Panc1 (cell line): ENCODE measurements around the gene ADCY7. TPM values are rescaled to one million over a fixed set of nuclear protein-coding genes. Genes with fewer than 3 reads are reported as not detected.

Experiments used
- ATAC-seq: fragments of 200-7000 bp; cut with Tn5 transposase; 2 replicates; pipeline ENCODE4 v1.9.1; 2020; ENCODE audit warnings: mild to moderate bottlenecking, moderate library complexity
- BruUV-seq: library from RNA; stranded (reverse); fragments of 400-500 nt; replicated peaks from 2 replicates; lab custom pipeline; 2021; lab: Mats Ljungman, UMichigan
- CTCF ChIA-PET: fragments of 300-600 bp; sonication (Branson Sonifier 250); formaldehyde crosslinking; loops from one replicate; lab custom pipeline; 2022; ENCODE audit warnings: antibody characterized with exemption; lab: Charles Lee
- POLR2A ChIA-PET: fragments of 300-600 bp; sonication (Branson Sonifier 250); formaldehyde crosslinking; loops from one replicate; lab custom pipeline; 2022; ENCODE audit warnings: antibody characterized with exemption; lab: Charles Lee
- DNase-seq: peaks from one replicate; pipeline ENCODE4 v3.0.0-alpha.2; 2010; ENCODE audit warnings: low read depth, low spot score
- H3K27ac ChIP-seq: 2 replicates; pipeline ENCODE4 v1.5.1; 2011; ENCODE audit warnings: mild to moderate bottlenecking, low read length, inconsistent platforms
- H3K27me3 ChIP-seq: fragments of 200-500 bp; sonication (Bioruptor generic); 2 replicates; pipeline ENCODE4 v1.6.0; 2014; ENCODE audit warnings: low read length, inconsistent platforms; ENCODE audit not compliant: control insufficient read depth, insufficient read depth
- H3K36me3 ChIP-seq: fragments of 200-500 bp; sonication (Bioruptor generic); 2 replicates; pipeline ENCODE4 v1.5.1; 2014; ENCODE audit warnings: inconsistent platforms, mild to moderate bottlenecking, low read length, moderate library complexity; ENCODE audit not compliant: control insufficient read depth, insufficient read depth
- H3K4me1 ChIP-seq: 2 replicates; pipeline ENCODE4 v1.5.1; 2011; ENCODE audit warnings: inconsistent platforms, mild to moderate bottlenecking, low read length, moderate library complexity; ENCODE audit not compliant: control insufficient read depth, insufficient read depth
- H3K4me3 ChIP-seq, 2 experiments: 2 replicates each; pipeline ENCODE4 v1.5.1; 2011 to 2012; ENCODE audit warnings: low read depth in 2 of 2, low read length in 2 of 2, mild to moderate bottlenecking in 2 of 2, inconsistent platforms in 1 of 2, moderate library complexity in 1 of 2
- H3K9me3 ChIP-seq: fragments of 200-500 bp; sonication (Bioruptor generic); 2 replicates; pipeline ENCODE4 v1.5.1; 2014; ENCODE audit warnings: low read depth, mild to moderate bottlenecking, inconsistent platforms, low read length, moderate library complexity; ENCODE audit not compliant: control insufficient read depth, insufficient read depth
- CTCF ChIP-seq: fragments of 450-650 bp; IDR thresholded peaks from 2 replicates; pipeline ENCODE4 v1.5.1; 2017; ENCODE audit warnings: mild to moderate bottlenecking
- POLR2AphosphoS5 ChIP-seq: IDR thresholded peaks from 2 replicates; pipeline ENCODE4 v1.6.1; 2012; ENCODE audit warnings: mild to moderate bottlenecking, low read depth, low read length, moderate library complexity
- REST ChIP-seq, 2 experiments: IDR thresholded peaks; 2 replicates each; pipeline ENCODE4 v1.6.1; 2011 to 2012; ENCODE audit warnings: low read depth in 2 of 2, control low read depth in 1 of 2, low read length in 1 of 2, mild to moderate bottlenecking in 1 of 2, moderate library complexity in 1 of 2; ENCODE audit not compliant: insufficient read depth in 1 of 2
- SIN3A ChIP-seq: IDR thresholded peaks from 2 replicates; pipeline ENCODE4 v1.6.1; 2012; ENCODE audit warnings: low read depth, mild to moderate bottlenecking, low read length, moderate library complexity, borderline replicate concordance; ENCODE audit not compliant: insufficient read depth
- TCF7L2 ChIP-seq: IDR thresholded peaks from 2 replicates; pipeline ENCODE4 v1.6.1; 2011; ENCODE audit warnings: mild to moderate bottlenecking, low read depth, low read length, inconsistent platforms
- in situ Hi-C: cut with HindIII; loops from 2 replicates; pipeline ENCODE4 v1.10.0; 2016; ENCODE audit warnings: low sequenced_read_pairs, low pct_unique_long_range_greater_than_20kb
- intact Hi-C: fragments of 100-400 bp; cut with micrococcal nuclease; formaldehyde crosslinking; loops from one replicate; pipeline ENCODE4 v1.10.0; 2022; ENCODE audit not compliant: unreplicated experiment
- total RNA-seq: library from RNA; stranded (reverse); gene quantifications from one replicate; pipeline ENCODE4 v1.2.1, GENCODE V29; 2021; ENCODE audit not compliant: unreplicated experiment

ADCY7 gene
- total RNA-seq, 1 experiment from 2014 or later, result 6.3 TPM

- Histone ChIP-seq H3K4me1 (peaks cover 4% of the 10 kb centered on the region; the same call in 1 of the 2 replicates), H3K9me3 (no peaks in the 10 kb centered on the region), H3K36me3 (no peaks in the 10 kb centered on the region), H3K4me3 (no peak overlapping the region), H3K27ac (no peak overlapping the region), H3K27me3 (no peaks in the 10 kb centered on the region)
- BruUV-seq, result no TSS peak
- CTCF ChIA-PET, result no interaction called here
- POLR2A ChIA-PET, result no interaction called here
- no peak for ATAC-seq
- in situ Hi-C loops, result no loop called here
- no peak for TF ChIP-seq SIN3A
- TF ChIP-seq TCF7L2, result no peak
- no peak for DNase-seq
- intact Hi-C loops, result no loop called here
These were observed 17.5 kb upstream of the ADCY7 start for GRCh38 chr16:50248845-50249244.

- no peak overlapping the region for H3K4me3 ChIP-seq
- H3K4me1 ChIP-seq, result no peaks in the 10 kb centered on the region
- DNase-seq (no peak), ATAC-seq (0 out of 2 replicates have a peak, but pooled peaks have one; percentile 51)
- TF ChIP-seq CTCF (no peak), REST (IDR thresholded peaks at IDR 0.05; ENCODE audit: insufficient read depth in 1 of 2, low read depth in 2 of 2, low read length in 1 of 2) (no peak), SIN3A (no peak), TCF7L2 (no peak), POLR2AphosphoS5 (no peak)
- no peaks in the 10 kb centered on the region for H3K27me3 ChIP-seq
- intact Hi-C loops (loop anchor here (10.0 kb wide), 1 partner anchor 793 kb away; no protein-coding TSS in a partner anchor), in situ Hi-C loops (no loop called here)
- BruUV-seq, result no TSS peak
- CTCF ChIA-PET, result no interaction called here
- POLR2A ChIA-PET, result no interaction called here
- H3K36me3 ChIP-seq, result no peaks in the 10 kb centered on the region
- H3K27ac ChIP-seq, result no peak overlapping the region
- no peaks in the 10 kb centered on the region for H3K9me3 ChIP-seq
These were observed 14.8 kb upstream of the ADCY7 start for GRCh38 chr16:50251375-50252081.

- no peak for TF ChIP-seq CTCF
- TF ChIP-seq POLR2AphosphoS5, result no peak
- no peak for TF ChIP-seq TCF7L2
- no peak for TF ChIP-seq REST (IDR thresholded peaks at IDR 0.05; ENCODE audit: insufficient read depth in 1 of 2, low read depth in 2 of 2, low read length in 1 of 2)
- TF ChIP-seq SIN3A, result no peak
- Histone ChIP-seq H3K27ac (no peak overlapping the region), H3K9me3 (no peaks in the 10 kb centered on the region), H3K4me1 (no peaks in the 10 kb centered on the region), H3K4me3 (no peak overlapping the region), H3K36me3 (no peaks in the 10 kb centered on the region), H3K27me3 (no peaks in the 10 kb centered on the region)
- ATAC-seq (no peak), DNase-seq (no peak)
- in situ Hi-C loops, result no loop called here
- ChIA-PET CTCF (no interaction called here), POLR2A (no interaction called here)
- intact Hi-C loops, result loop anchor here (10.0 kb wide), 1 partner anchor 793 kb away; no protein-coding TSS in a partner anchor
- no TSS peak for BruUV-seq
These were observed 14.2 kb upstream of the ADCY7 start for GRCh38 chr16:50252082-50252611.
